ENCODE results near the gene ACTG1.

DNA sequence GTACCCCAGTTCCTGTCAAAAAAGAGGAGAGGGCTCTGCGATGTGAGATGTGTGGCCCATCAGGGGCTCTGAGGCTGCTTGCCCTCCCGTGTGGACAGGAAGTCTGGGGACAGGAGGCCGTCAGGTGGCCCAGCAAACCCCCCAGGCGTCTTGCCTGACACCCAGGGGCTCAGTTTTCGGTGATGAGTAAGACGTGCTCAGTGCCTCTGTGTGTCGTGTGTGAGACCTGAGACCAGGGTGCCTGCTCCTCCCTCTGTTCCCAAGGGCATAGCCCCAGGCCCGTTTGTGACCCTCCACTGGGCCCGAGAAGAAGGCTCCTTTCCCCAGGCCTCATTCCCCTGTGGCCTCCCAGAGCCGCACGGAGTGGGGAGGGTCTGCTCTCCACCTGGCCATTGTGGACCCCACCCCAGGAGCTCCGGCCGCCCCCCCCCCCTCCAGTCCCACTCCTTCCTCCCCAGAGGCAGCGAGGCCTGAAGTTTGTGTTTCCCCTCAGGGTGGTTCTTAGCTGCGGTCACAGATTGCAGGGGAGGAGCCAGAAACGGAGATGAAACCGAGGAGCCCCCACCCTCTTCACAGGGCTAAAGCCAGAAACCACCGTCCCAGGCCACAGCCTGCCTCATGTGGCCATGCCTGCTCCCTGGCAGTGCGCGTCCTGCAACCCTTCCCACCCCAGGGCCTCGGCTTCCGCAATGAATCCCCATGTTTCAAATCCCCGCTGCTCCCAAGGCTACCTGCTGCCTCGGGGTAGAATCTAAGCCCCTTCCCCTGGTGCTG is 4.9 kb upstream of the ACTG1 start:
- TF ChIP-seq, protein P1, sequence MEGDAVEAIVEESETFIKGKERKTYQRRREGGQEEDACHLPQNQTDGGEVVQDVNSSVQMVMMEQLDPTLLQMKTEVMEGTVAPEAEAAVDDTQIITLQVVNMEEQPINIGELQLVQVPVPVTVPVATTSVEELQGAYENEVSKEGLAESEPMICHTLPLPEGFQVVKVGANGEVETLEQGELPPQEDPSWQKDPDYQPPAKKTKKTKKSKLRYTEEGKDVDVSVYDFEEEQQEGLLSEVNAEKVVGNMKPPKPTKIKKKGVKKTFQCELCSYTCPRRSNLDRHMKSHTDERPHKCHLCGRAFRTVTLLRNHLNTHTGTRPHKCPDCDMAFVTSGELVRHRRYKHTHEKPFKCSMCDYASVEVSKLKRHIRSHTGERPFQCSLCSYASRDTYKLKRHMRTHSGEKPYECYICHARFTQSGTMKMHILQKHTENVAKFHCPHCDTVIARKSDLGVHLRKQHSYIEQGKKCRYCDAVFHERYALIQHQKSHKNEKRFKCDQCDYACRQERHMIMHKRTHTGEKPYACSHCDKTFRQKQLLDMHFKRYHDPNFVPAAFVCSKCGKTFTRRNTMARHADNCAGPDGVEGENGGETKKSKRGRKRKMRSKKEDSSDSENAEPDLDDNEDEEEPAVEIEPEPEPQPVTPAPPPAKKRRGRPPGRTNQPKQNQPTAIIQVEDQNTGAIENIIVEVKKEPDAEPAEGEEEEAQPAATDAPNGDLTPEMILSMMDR (IDR thresholded peaks at IDR 0.05): no peak
- TF ChIP-seq POLR2A (IDR thresholded peaks at IDR 0.05): no peak
